Smooth muscle cell (in vitro differentiated cells): Measurements from ENCODE around the gene ABCA1. TPM values are rescaled to one million over a fixed set of nuclear protein-coding genes. Genes with fewer than 3 reads are reported as not detected.

Experiments
- DNase-seq: peaks from one replicate; lab custom pipeline; 2025; ENCODE audit not compliant: unreplicated experiment; lab: John Stamatoyannopoulos, UW
- H2AFZ ChIP-seq: fragments of 200-600 bp; sonication (generic); 2 replicates; pipeline ENCODE4 v1.6.0; 2016; ENCODE audit warnings: antibody characterized with exemption, low read depth, mild to moderate bottlenecking
- H3F3A ChIP-seq: fragments of 200-600 bp; sonication (generic); 2 replicates; pipeline ENCODE4 v1.6.0; 2017; ENCODE audit warnings: antibody characterized with exemption, low read depth
- H3K27ac ChIP-seq: fragments of 200-600 bp; sonication (generic); 2 replicates; pipeline ENCODE4 v1.5.1; 2016; ENCODE audit warnings: low read depth, mild to moderate bottlenecking
- H3K27me3 ChIP-seq: fragments of 200-600 bp; sonication (generic); 2 replicates; pipeline ENCODE4 v1.6.1; 2016; ENCODE audit warnings: low read depth, mild to moderate bottlenecking
- H3K36me3 ChIP-seq: fragments of 200-600 bp; sonication (generic); 2 replicates; pipeline ENCODE4 v1.5.1; 2016; ENCODE audit warnings: low read depth
- H3K4me1 ChIP-seq: fragments of 200-600 bp; sonication (generic); 2 replicates; pipeline ENCODE4 v1.5.1; 2016; ENCODE audit warnings: low read depth
- H3K4me2 ChIP-seq: fragments of 200-600 bp; sonication (generic); 2 replicates; pipeline ENCODE4 v1.6.0; 2016; ENCODE audit warnings: mild to moderate bottlenecking
- H3K4me3 ChIP-seq: fragments of 200-600 bp; sonication (generic); 2 replicates; pipeline ENCODE4 v1.5.1; 2016; ENCODE audit warnings: mild to moderate bottlenecking
- H3K79me2 ChIP-seq: fragments of 200-600 bp; sonication (generic); 2 replicates; pipeline ENCODE4 v1.6.0; 2016; ENCODE audit warnings: low read depth, mild to moderate bottlenecking
- H3K9ac ChIP-seq: fragments of 200-600 bp; sonication (generic); 2 replicates; pipeline ENCODE4 v1.6.0; 2016; ENCODE audit warnings: low read depth
- H3K9me3 ChIP-seq: fragments of 200-600 bp; sonication (generic); replicated peaks from 2 replicates; pipeline ENCODE4 v1.5.1; 2016; ENCODE audit warnings: low read depth
- H4K20me1 ChIP-seq: fragments of 200-600 bp; sonication (generic); 2 replicates; pipeline ENCODE4 v1.6.0; 2016; ENCODE audit warnings: low read depth
- CTCF ChIP-seq: fragments of 200-600 bp; sonication (generic); IDR thresholded peaks from 2 replicates; pipeline ENCODE4 v1.5.1; 2017; ENCODE audit warnings: borderline replicate concordance, mild to moderate bottlenecking, antibody characterized with exemption; ENCODE audit not compliant: insufficient read depth, poor library complexity, severe bottlenecking
- WGBS: methylation state at CpG from one replicate; pipeline ENCODE4 v1.1.7; 2016; ENCODE audit warnings: low lambda C conversion rate; 5-methylcytosine and 5-hydroxymethylcytosine counted together
- polyA plus RNA-seq: library from polyadenylated mRNA; unstranded; fragments of >200 nt; fragmentation: Nextera tagmentation; extraction: Ambion mirVana; gene quantifications from 2 replicates; pipeline ENCODE4 v1.2.1, GENCODE V29; 2016
- total RNA-seq: library from RNA; depleted of rRNA; stranded (reverse); fragments of >200 nt; gene quantifications from 2 replicates; pipeline ENCODE4 v1.2.3, GENCODE V29; 2014

Gene ABCA1
- total and polyA plus RNA-seq, 2 experiments from 2014 or later, result 2.8 to 29.6 TPM

GRCh38 chr9:104912606-104913005 is 15.3 kb downstream of the ABCA1 start:
- Histone ChIP-seq H3K4me3 (no peak overlapping the region), H4K20me1 (peaks cover 78% of the 10 kb centered on the region), H3K9ac (no peak overlapping the region), H3K9me3 (no peaks in the 10 kb centered on the region), H3F3A (no peaks in the 10 kb centered on the region), H3K4me2 (no peak overlapping the region), H3K27me3 (no peaks in the 10 kb centered on the region), H3K4me1 (peaks cover 25% of the 10 kb centered on the region), H3K36me3 (no peaks in the 10 kb centered on the region), H2AFZ (no peak overlapping the region), H3K79me2 (peaks cover 48% of the 10 kb centered on the region), H3K27ac (no peak overlapping the region)
- no peak for DNase-seq
- no peak for TF ChIP-seq CTCF
- 75% methylated on average over 3 of the region's 3 CpGs for WGBS

- no peaks in the 10 kb centered on the region for H3K9me3 ChIP-seq
- H3K27me3 ChIP-seq, result no peaks in the 10 kb centered on the region
- H3K36me3 ChIP-seq, result no peaks in the 10 kb centered on the region
- peaks cover 29% of the 10 kb centered on the region for H3K4me1 ChIP-seq
- 89% methylated on average over 4 of the region's 4 CpGs for WGBS
- peaks cover 80% of the 10 kb centered on the region for H4K20me1 ChIP-seq
- H3F3A ChIP-seq, result no peaks in the 10 kb centered on the region
- H3K27ac ChIP-seq, result no peak overlapping the region
- peaks cover 47% of the 10 kb centered on the region for H3K79me2 ChIP-seq
- TF ChIP-seq CTCF, result no peak
- peak overlapping the region; percentile 45 for H3K4me2 ChIP-seq
- H3K9ac ChIP-seq, result no peak overlapping the region
- DNase-seq, result no peak
- no peak overlapping the region for H3K4me3 ChIP-seq
- H2AFZ ChIP-seq, result no peak overlapping the region
Measured at GRCh38 chr9:104911032-104911607, 16.8 kb downstream of the ABCA1 start.

GRCh38 chr9:104907278-104907951 is 20.5 kb downstream of the ABCA1 start:
- TF ChIP-seq CTCF, result no peak
- peak overlapping the region; percentile 53 for H3K4me2 ChIP-seq
- peaks cover 69% of the 10 kb centered on the region for H4K20me1 ChIP-seq
- no peaks in the 10 kb centered on the region for H3K36me3 ChIP-seq
- no peak for DNase-seq
- peak overlapping the region; percentile 15 for H3K27ac ChIP-seq
- H3K27me3 ChIP-seq, result no peaks in the 10 kb centered on the region
- peaks cover 38% of the 10 kb centered on the region for H3K4me1 ChIP-seq
- peaks cover 3% of the 10 kb centered on the region for H3F3A ChIP-seq
- 65% methylated on average over 11 of the region's 11 CpGs for WGBS
- no peak overlapping the region for H3K9ac ChIP-seq
- no peaks in the 10 kb centered on the region for H3K9me3 ChIP-seq
- H3K4me3 ChIP-seq, result no peak overlapping the region
- peaks cover 30% of the 10 kb centered on the region for H3K79me2 ChIP-seq
- no peak overlapping the region for H2AFZ ChIP-seq
